ENCODE results near the gene EFNB1.
"Not testable (repeated sequence)": the region's sequence is repeated elsewhere in the genome, so short reads cannot be mapped to it uniquely, and the experiment has no call there.

The EFNB1 gene

GRCh38 chrX:68828740-68829581, at the start of gene EFNB1:
TSS of gene EFNB1 (plus strand) at chrX:68829021. CDS start at chrX:68829777, 756 bp downstream.
- peak; percentile 94 for DNase-seq

- not testable (repeated sequence) for DNase-seq
Measured at GRCh38 chrX:68781295-68781694, 47.5 kb upstream of the EFNB1 start.

GRCh38 chrX:68784816-68785215, 44.0 kb upstream of the EFNB1 start:
- no peak for DNase-seq

DNA sequence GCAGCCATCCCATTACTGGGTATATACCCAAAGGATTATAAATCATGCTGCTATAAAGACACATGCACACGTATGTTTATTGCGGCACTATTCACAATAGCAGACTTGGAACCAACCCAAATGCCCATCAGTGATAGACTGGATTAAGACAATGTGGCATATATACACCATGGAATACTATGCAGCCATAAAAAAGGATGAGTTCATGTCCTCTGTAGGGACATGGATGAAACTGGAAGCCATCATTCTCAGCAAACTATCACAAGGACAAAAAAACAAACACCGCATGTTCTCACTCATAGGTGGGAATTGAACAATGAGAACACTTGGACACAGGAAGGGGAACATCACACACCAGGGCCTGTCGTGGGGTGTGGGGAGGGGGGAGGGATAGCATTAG, 42.2 kb upstream of the EFNB1 start:
- DNase-seq: not testable (repeated sequence)

DNA sequence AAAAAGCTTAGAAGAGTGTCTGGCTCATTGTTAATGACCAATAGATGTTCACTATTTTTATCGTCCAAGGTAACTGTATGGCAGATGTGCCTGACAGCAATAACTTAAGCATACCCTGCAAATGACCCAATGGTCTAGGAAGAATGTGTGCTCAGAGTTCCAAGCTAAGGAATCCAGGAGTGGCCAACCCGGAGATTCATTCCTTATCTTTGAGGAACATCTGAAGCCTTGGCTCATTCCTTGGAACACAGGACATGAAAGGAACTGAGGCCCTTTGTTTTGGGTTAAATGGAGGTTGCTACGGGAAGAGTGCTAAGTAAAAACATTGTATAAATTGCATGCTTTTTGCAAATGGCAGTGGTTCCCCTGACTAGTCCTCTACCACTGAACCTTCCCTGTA, 38.9 kb upstream of the EFNB1 start:
- DNase-seq: no peak

DNA sequence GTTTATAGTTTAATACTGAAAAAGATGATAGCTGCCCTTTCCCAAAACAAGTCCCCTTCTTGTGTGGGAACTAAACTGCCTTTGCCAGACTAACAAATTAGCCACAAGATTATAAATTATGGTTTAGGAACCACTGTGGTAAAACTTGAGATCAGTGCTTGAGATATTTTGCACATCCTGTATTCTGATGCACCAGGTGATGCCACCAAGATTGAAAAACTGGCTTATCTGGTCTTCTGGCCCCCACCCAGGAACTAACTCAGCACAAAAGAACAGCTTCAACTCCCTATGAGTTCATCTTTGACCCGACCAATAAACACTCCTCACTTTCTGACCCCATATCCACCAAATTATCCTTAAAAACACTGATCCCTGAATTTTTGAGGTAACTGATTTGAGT, 36.7 kb upstream of the EFNB1 start:
- DNase-seq: no peak

GRCh38 chrX:68794461-68794860, 34.4 kb upstream of the EFNB1 start:
- no peak for DNase-seq

- DNase-seq: no peak
Measured at GRCh38 chrX:68795741-68796140, 33.1 kb upstream of the EFNB1 start.

GRCh38 chrX:68798400-68798799, 30.4 kb upstream of the EFNB1 start:
- not testable (repeated sequence) for DNase-seq

DNA sequence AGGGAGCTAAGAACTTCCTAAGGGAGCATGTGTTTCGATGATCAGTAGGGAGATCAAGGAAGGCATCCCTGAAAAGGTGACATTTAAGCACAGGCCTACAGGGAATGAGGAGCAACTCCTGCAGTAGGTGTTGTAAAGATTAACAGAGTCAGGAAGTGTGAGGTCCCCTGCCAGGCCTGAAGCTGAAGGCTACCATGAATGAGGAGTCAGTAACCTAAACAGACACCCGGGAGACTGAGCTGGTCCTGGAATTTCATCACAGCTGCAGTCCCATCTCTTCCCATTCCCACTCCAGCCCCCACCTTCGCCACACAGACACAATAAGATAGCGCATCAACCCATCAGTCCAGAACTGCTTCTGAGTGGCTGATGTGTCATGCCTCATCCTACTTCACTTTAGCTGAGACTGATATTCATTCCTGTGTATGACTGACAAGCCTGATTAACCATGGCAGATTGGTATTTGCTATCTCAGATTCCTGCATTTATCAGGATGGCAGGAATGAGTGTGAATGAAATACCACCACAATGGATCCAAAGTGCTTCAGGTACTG, 27.0 kb upstream of the EFNB1 start:
- no peak for DNase-seq

DNA sequence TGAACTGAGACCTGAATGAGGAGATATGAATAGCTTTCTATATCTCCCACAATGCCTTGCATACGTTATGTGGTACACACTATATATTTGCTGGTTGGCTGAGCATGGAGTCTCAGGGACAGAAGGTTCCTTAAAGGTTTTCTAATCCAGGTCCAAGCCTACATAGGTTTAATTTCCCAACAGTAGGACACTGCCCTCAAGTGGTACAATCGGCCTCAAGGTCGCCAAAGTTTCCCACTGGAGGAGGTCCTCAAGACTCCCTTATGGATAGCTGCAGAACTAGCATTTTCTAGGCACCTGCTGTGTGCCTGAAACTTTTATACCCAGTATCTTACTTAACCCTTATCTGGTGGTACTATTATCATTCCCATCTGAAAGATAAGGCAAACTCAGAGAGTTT, 21.0 kb upstream of the EFNB1 start:
- DNase-seq: peak; percentile 25

- peak; percentile 12 for DNase-seq
Measured at GRCh38 chrX:68808686-68809357, 20.0 kb upstream of the EFNB1 start.

DNA sequence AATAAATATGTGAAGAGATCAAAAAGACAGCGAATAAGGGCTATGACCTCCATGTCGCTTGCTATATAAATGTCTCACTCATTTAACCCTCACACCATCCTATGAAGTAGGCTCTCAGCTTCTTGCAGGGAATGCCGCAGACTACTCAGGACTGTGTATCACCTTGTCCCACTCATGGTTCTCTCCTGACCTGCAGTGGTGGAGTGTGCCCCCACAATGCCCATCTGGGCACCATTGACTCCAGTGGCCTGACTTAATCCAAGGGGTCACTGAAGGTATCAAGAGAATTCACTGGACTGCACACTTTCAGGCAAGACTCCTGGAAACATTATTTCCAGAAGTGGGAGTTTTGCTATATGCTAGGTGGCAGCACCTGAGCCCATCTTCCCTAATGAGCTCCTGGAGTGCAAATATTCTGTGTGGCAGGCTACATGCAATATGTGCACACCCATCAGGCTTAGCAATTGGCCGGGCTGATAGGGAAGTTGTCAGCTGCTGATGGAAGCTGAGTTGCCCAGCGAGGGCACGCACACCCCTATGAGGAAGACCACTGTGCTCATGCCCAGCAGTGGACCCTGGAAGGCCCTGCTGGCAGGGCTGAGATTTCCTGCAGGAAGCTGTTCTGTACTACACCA, 8.2 kb upstream of the EFNB1 start:
- no peak for DNase-seq

GRCh38 chrX:68821616-68822015, 7.2 kb upstream of the EFNB1 start:
- DNase-seq: no peak

DNA sequence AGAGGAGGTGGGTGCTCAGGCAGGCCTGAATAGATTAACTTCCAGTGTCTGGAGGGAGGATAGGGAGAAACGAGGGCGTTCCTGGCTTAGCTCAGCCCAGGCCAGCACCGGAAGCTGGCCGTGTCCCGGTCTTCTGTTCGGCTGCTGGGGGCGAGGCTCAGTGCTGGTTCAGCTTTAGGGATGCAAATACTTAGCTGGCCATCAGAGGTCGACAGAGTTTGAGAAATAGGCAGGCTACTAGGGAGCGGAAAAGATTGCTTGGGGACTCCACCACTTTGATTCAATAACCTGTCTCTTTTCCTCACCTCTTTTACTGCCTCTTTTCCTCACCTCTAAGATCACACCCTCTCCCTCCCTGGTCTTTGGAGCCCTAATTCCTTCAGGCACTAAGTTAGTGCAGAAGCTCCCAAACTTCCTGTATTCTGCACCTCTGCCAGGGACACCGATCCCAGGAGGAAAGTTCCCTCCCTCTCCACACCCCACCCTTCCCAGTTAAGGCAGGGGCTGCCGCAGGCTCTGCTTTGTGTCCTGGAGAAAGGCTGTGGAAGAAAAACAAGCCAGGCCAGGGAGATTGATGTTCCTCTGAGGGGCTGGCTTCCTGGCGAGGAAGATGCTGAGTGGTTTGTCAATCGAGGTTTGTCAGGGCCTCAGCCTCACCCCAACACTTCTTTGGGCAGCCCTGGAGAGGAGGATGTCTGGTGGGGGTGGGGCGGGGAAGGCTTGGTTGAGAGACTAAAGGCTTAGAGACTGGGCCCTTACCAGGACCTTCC, 6.0 kb upstream of the EFNB1 start:
- peak; percentile 38 for DNase-seq

DNA sequence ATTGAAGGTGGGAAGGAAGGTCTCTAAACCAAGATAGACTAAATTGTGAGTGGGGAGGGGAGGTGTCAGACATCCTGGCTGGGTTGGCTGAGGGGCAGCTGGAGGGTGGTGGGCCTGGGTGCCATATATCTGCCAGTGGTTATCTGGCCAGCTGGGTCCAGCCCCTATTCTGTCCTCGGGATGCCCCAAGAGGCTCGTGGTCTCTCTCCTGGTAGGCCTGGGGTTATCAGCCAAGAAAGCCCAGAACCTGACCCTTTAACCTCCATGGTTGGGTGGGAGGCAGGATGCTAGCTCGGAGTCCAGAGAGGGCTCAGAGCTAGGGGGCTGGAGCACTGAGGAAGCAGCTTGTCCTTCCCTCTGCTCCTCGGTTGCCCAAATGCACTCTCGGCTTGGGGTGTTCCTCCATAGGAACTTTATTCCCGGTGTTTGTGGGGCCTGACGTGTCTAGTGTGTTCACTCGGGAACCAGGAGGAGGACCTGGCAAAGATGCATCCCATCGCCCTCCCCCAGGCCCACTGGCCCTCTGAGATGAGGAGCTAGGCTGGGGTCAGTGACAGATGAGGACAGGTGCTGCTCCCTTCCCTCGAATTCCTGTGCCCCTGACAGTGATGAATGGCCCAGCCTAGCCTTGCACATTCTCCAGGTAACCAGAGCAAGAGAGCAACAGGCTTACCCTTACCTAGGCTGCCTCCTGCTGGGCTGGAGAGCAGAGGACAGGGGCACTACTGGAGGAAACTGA, 5.2 kb upstream of the EFNB1 start:
- no peak for DNase-seq

DNA sequence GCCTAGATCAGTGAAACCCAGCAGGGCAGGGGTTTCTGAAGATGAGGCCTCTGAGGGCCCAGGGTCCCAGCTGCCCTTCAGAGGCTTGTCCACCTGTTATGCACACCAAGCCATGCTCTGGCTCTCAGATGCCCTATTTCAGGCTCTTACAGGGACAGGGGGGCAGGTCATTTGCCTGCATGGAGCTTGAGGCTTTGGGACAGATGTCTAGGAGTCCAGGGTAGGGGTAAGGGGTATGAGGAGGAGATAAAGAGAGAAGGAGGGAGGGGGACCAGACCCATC, 4.7 kb upstream of the EFNB1 start:
- DNase-seq: no peak

DNA sequence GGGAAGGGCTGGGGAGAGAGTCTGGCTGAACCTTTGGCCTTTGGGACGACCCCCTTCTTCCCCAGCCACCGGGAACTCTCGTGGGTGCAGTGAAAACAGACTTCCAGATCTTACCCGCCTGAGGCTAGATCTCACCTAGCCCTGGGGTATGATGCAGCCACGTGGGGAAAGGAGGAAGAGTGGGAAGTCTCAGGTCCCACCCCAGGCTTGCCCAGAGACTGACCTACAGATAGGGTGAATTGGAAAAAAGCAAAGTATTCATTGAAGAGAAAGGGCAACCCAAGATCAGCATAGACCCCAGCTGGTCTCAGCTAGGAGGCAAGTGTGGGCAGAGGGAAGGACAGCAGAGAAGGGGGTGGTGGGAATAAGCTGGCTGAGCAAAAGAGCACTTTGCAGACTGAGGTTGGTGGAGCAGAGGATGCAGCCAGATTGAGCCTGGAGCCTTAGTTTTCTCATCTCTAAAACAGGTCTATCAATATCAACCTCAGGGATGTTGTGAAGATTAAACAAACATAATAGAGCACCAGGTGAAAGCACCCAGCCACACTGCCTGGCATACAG, 4.2 kb upstream of the EFNB1 start:
- DNase-seq: no peak

- no peak for DNase-seq
Measured at GRCh38 chrX:68826113-68826980, 2.5 kb upstream of the EFNB1 start.

- no peak for DNase-seq
Measured at GRCh38 chrX:68827256-68827655, 1.6 kb upstream of the EFNB1 start.
